ENCODE results near the gene ECE2. TPM values are rescaled to one million over a fixed set of nuclear protein-coding genes. Genes with fewer than 3 reads are reported as not detected.

Gene ECE2
- total RNA-seq, 1 donor from 2014 or later, result not detected

DNA sequence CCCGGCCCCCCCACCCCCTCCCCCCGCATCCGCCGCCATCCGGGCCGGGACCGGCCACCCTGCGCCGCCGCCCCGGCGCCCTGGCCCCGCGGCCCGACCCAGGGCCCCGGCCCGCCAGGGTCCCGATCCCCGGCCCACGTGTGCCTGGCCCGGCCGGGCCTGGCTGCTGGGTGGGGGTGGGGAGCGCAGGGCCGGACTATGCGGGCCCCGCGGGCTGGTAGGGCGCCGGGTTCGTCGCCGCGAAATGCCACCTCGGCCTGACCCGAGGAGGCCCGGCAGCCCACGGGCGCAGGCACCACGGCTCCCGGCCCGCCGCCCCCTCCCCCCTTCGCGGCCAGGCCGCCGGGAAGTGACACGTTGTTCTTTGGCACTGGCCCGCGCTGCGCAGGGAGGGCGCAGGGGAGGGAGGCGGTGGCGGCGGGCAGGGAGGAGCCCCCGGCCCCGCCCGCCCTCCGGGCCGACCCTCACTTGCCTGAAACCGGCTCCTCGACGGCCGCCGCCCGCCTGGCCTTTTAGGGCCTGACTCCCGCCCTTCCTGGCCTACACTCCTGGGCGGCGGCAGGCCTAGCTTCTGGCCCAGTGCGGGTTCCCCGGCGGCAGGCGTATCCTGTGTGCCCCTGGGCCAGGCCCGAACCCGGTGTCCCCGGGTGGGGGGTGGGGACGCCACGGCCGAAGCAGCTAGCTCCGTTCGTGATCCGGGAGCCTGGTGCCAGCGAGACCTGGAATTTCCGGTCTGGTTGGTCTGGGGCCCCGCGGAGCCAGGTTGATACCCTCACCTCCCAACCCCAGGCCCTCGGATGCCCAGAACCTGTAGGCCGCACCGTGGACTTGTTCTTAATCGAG, 39.1 kb downstream of the ECE2 start:
- TF ChIP-seq, protein P1, sequence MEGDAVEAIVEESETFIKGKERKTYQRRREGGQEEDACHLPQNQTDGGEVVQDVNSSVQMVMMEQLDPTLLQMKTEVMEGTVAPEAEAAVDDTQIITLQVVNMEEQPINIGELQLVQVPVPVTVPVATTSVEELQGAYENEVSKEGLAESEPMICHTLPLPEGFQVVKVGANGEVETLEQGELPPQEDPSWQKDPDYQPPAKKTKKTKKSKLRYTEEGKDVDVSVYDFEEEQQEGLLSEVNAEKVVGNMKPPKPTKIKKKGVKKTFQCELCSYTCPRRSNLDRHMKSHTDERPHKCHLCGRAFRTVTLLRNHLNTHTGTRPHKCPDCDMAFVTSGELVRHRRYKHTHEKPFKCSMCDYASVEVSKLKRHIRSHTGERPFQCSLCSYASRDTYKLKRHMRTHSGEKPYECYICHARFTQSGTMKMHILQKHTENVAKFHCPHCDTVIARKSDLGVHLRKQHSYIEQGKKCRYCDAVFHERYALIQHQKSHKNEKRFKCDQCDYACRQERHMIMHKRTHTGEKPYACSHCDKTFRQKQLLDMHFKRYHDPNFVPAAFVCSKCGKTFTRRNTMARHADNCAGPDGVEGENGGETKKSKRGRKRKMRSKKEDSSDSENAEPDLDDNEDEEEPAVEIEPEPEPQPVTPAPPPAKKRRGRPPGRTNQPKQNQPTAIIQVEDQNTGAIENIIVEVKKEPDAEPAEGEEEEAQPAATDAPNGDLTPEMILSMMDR (conservative IDR thresholded peaks at IDR 0.05), result no peak
- no peaks in the 10 kb centered on the region for H3K9me3 Mint-ChIP-seq
- peak overlapping the region; percentile 88 for H3K27ac Mint-ChIP-seq
- peaks cover 27% of the 10 kb centered on the region for H3K4me1 Mint-ChIP-seq (ENCODE audit: unreplicated experiment)
- peak overlapping the region; percentile 90 for H3K4me3 Mint-ChIP-seq
- no peaks in the 10 kb centered on the region for H3K27me3 Mint-ChIP-seq
- H3K36me3 Mint-ChIP-seq, result peaks cover 19% of the 10 kb centered on the region
- peak; percentile 80 for DNase-seq (ENCODE audit: extremely low spot score, unreplicated experiment)

DNA sequence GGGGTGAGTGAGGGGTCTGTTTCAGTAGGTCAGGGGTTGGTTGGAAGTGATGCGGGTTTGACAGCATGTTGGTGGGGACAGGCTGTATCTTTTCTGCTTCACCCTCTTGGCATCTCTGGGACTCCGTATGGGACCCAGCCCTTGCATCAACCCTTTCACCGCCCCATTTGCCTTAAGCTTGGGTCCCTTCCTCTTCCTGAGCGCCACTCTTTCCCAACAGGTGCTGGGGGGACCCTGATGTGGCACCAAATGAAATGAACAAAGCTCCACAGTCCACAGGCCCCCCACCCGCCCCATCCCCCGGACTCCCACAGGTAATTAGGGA, 39.7 kb downstream of the ECE2 start:
- Mint-ChIP-seq H3K27me3 (no peaks in the 10 kb centered on the region), H3K27ac (peak overlapping the region; percentile 88), H3K4me1 (ENCODE audit: unreplicated experiment) (peaks cover 27% of the 10 kb centered on the region), H3K9me3 (no peaks in the 10 kb centered on the region), H3K36me3 (peaks cover 17% of the 10 kb centered on the region), H3K4me3 (peak overlapping the region; percentile 86)
- DNase-seq (ENCODE audit: extremely low spot score, unreplicated experiment), result no peak
- TF ChIP-seq, protein P1 (conservative IDR thresholded peaks at IDR 0.05), result no peak

DNA sequence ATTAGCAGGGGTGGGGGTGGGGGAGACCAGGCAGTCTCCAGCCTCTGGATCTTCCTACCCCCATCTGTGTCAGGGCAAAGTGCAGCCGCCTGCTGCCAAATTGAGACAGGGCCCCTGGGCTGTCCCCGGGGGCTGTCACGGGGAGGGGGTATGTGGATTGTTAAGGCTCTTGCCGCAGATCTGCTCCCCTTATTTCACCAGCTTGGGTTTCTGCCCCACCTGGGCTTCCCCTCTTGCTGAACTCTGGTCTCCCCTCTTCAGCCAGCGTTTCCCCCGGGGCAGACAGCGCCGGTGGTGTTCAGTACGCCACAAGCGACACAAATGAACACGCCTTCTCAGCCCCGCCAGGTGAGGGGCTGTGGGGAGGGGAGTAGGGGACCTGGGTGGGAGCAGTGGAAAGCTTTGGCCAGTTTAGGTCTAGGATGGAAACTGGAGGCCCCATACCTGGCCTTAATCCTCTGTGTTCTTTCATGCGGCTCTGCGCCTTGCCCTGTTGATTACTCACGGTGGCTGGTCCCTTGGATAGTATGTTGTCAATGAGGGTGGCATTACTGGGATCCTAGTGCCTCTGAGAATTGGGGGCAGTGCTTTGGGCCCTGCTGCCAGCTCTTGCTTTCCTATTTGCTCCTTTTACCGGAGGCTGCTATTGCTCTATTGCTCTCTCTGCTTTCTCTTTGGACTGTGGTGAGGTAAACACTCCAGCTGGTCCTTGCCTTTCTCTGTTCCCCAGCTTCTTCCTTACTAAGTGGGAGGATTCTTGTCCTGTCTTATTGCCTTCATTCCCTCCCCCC, 40.2 kb downstream of the ECE2 start:
- no peak for DNase-seq (ENCODE audit: extremely low spot score, unreplicated experiment)
- Mint-ChIP-seq H3K4me1 (ENCODE audit: unreplicated experiment) (peaks cover 27% of the 10 kb centered on the region), H3K27me3 (no peaks in the 10 kb centered on the region), H3K27ac (peak overlapping the region; percentile 88), H3K4me3 (peak overlapping the region; percentile 86), H3K36me3 (peaks cover 22% of the 10 kb centered on the region), H3K9me3 (no peaks in the 10 kb centered on the region)
- TF ChIP-seq, protein P1 (conservative IDR thresholded peaks at IDR 0.05), result no peak

DNA sequence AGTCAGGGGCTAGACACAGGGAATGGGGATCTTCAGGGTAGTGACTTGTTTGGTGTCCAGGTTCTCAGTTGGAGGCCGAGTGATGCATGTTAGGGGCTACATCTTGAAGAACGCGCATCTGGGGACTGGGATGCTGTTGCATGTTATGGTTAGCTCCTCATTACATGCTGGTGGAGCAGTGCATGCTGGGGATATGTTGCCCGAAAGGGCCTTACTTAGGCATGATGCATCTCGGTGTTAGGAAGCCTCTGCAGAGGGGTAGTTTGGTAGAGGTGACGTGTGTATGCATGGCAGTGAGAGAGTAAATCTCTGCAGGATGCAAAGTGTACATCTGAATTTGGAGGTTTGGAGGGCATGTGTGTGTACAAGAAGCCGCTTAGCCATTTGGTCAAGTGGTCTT, 41.0 kb downstream of the ECE2 start:
- peaks cover 29% of the 10 kb centered on the region for H3K36me3 Mint-ChIP-seq
- peak overlapping the region; percentile 86 for H3K4me3 Mint-ChIP-seq
- H3K9me3 Mint-ChIP-seq, result no peaks in the 10 kb centered on the region
- H3K27me3 Mint-ChIP-seq, result no peaks in the 10 kb centered on the region
- H3K27ac Mint-ChIP-seq, result peak overlapping the region; percentile 88
- TF ChIP-seq, protein P1 (conservative IDR thresholded peaks at IDR 0.05), result no peak
- H3K4me1 Mint-ChIP-seq (ENCODE audit: unreplicated experiment), result peaks cover 27% of the 10 kb centered on the region
- DNase-seq (ENCODE audit: extremely low spot score, unreplicated experiment), result no peak

DNA sequence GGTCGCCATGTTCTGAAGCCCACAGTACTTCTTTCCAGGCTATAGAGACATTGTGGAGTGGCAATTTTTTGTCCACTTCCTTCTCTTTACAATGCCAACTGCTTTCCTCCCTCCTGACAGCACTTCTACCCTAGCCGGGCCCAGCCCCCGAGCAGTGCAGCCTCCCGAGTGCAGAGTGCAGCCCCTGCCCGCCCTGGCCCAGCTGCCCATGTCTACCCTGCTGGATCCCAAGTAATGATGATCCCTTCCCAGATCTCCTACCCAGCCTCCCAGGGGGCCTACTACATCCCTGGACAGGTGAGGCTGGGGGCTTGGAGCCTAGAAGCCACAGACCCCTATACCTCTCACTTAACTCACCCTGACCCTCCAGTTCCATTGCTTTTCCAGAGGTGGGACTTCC, 41.4 kb downstream of the ECE2 start:
- H3K9me3 Mint-ChIP-seq, result no peaks in the 10 kb centered on the region
- DNase-seq (ENCODE audit: extremely low spot score, unreplicated experiment), result no peak
- H3K27ac Mint-ChIP-seq, result peak overlapping the region; percentile 88
- H3K36me3 Mint-ChIP-seq, result peaks cover 29% of the 10 kb centered on the region
- TF ChIP-seq, protein P1 (conservative IDR thresholded peaks at IDR 0.05), result no peak
- H3K4me3 Mint-ChIP-seq, result peak overlapping the region; percentile 86
- H3K4me1 Mint-ChIP-seq (ENCODE audit: unreplicated experiment), result peaks cover 27% of the 10 kb centered on the region
- no peaks in the 10 kb centered on the region for H3K27me3 Mint-ChIP-seq
